ENCODE results near the gene MAP3K21. TPM values are rescaled to one million over a fixed set of nuclear protein-coding genes. Genes with fewer than 3 reads are reported as not detected.

The MAP3K21 gene
- 4.7 TPM for total RNA-seq

- DNase-seq (ENCODE audit: low spot score): no peak
Measured at GRCh38 chr1:233327651-233328141, at the start of gene MAP3K21. MAP3K21 (plus strand) TSS chr1:233327724; CDS start chr1:233328029, 305 bp downstream.

DNA sequence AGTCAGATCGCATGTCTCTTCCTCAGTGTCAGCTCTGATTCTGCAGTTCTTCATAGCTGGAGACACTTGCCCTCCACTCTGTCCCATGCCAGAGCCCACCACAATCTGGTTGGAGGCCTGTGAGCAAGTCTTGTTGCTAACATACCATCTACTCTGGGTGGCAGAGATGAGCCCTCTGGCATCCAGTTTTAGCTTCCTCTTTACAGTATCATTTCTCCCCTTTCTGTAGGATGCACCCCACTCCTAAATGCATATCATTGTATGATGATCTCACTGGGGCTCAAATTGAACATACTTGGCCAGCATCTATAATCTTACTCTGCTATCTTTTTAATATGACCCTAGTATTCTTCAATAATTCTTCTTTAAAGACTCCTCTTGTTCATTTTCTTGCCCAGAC lies 48.9 kb upstream of the MAP3K21 start:
- no peak for DNase-seq (ENCODE audit: low spot score)

DNA sequence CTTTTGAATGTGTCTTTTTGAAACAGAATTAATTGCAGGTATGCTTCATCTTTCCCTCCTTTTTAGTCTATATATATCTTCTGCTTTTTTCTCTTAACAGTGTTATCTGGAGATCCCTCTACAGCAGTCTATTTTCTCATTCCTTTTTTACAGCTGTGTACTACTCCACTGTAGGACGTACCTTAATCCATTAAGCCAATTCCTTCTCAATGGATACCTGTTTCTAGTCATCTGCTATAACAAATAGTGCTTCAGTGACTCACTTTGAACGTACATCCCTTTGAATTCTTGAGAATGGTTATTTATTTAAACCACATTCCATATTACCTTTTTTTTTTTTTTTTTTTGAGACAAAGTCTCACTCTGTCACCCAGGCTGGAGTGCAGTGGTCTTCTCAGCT lies 47.6 kb upstream of the MAP3K21 start:
- no peak for DNase-seq (ENCODE audit: low spot score)

DNA sequence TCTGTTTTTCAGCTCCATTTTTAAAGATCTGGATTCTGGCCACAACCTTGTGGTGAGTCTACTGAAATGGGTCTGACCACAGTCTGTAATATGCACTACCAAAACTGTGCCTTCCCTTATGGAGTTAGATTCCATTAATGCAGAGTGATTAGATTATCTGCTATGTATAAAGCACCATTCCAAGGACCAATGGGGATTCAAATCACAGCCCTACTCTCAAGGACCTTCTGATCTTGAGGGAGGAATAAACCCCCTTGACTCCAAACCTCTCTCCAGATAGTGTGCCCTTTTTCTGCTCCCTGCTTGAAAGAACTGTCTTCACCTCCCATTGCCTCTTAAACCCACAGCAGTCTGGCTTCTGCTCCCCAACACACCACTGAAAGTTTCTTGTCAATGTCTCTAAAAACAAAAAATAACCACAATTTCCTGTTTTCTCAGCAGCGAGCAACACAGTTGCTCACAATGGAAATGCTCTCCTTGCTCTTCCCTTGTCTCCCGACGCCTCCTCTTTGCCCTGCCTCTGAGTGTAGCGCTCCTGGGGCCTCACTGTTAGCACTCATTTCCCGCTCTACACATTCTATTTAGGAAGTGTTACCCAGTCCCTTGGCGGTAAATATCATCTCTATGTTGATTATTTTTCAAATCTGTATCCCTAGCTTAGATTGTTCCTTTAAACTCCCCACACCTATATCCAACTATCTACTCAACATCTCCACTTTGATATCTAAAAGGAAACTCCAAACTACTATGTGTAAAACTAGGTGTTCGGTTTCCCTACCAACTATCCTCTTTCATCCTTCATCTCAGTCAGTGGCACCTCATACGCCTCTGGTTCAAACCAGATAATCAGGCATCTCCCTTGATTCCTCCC lies 45.6 kb upstream of the MAP3K21 start:
- DNase-seq (ENCODE audit: low spot score): no peak

- DNase-seq (ENCODE audit: low spot score): no peak
Measured at GRCh38 chr1:233282582-233282886, 45.0 kb upstream of the MAP3K21 start.

DNA sequence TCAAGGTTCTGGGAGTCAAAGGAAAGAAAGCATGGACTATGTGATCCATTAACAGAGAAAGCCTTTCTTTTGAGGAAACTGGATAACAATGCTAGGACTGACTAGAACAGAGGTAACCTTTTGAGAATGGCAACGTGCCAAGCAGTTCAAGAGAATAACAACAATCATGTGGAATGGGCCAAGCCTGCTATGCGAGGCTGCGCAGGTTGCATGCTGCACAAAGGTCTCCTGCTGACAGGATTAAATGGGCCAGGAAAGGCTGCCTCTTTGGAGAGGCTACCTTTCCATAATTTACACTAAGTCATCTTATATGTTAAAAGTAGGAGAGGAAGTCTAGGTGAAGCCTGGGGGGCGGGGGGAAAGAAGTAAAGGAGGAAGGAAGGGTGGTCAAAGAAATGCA lies 37.8 kb upstream of the MAP3K21 start:
- peak; percentile 68 for DNase-seq (ENCODE audit: low spot score)

DNA sequence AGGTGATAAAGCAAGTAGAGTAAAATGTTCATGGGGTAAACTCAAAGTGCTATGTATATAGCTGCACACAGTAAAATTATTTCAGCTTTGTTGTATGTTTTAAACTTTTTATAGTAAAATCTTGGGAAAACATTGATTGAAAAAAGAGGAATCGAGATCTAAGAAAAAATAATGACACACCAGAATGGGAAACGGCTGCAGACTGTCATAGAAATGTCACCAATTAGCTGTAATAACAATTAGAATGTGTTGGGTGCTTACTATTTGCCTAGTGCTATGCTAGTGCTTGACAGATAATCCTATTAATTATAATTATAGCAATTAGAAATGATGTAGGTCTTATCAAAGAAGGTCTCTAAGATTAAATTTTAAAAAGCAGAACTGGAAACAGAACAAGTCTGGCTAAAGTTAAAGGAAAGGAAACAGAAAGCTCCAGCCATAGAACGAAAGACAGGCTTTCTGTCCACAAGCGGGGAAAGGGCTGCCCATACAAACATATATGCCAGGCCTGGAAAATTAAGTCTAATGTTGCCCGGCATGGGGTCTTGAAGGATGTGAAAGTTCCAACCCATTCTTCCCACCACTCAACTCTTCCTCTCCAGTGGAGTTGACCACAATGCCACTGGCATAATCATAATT lies 37.0 kb upstream of the MAP3K21 start:
- DNase-seq (ENCODE audit: low spot score): no peak

DNA sequence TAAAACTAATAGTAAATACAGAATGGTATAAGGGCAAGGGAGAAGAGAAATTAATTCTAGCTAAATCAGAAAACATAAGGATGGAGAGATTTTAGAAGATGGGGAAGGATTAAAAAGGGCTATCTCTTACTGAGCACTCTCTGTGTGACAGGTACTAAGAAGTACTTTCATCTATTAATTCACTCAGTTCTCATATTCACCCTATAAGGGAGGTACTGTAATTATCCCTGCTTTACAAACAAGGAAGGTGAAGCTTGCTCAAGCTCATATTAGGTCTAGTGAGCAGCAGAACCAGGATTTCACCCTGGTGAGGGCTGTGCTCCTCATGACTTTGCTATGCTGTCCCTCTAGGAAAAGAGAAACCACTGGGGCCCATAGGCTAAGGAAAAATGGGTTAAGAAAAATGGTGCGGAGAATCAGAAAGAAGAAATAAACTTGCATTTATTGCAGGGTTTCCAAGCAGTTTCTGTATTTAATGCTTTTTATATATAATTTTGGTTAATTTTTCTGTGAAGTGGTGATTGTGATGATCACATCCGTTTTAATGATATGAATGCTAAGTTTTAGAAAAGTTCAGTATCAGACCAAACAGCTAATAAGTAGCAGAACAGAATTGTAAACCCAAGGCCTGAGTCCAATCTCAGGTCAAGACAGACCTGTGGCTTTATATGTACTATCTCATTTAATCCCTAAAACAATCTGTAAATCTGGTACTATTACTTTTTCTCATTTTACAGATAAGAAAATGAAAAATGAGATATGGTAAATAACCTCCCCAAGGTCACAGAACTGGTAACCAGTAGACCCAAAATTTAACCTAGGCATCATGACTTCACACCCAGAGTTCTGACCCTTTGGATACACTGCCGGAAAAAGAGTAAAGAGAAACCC lies 33.7 kb upstream of the MAP3K21 start:
- DNase-seq (ENCODE audit: low spot score): no peak

- no peak for DNase-seq (ENCODE audit: low spot score)
Measured at GRCh38 chr1:233294913-233295236, 32.6 kb upstream of the MAP3K21 start.

- peak; percentile 77 for DNase-seq (ENCODE audit: low spot score)
Measured at GRCh38 chr1:233295237-233295974, 32.1 kb upstream of the MAP3K21 start, which contains the start of gene PCNX2. PCNX2 (minus strand) TSS chr1:233295725; CDS start chr1:233295478, 247 bp downstream.

GRCh38 chr1:233295975-233296322 lies 31.6 kb upstream of the MAP3K21 start:
- DNase-seq (ENCODE audit: low spot score): no peak

- DNase-seq (ENCODE audit: low spot score): no peak
Measured at GRCh38 chr1:233299450-233299849, 28.1 kb upstream of the MAP3K21 start.

- DNase-seq (ENCODE audit: low spot score): no peak
Measured at GRCh38 chr1:233300326-233300725, 27.2 kb upstream of the MAP3K21 start.

DNA sequence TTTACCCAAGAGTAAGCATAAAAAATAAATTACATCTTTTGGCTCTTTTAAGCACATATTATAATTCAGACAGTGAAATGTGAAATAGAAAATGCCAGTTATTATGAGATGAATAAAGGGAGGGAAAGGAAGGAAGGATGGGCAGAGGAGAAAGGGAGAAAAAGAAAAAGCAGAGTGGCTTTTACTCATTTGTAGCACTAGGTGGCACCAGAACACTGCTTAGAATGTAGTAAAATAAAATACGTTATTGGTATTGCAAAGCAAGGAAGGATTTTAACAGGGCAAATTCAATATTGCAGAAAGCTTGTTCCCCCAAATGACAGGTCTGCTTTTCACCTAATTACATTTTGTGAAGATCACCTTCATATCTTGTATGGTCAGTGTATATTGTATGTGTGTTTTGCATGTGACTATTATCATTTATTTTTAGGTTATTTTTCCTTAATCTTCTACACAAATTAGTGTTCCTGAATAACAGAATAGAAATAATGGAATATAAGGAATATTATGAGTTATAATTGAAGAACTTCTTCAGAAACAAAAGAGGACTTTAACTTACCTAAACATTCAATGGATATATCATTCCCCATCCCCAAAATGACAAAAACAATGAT lies 22.9 kb upstream of the MAP3K21 start:
- DNase-seq (ENCODE audit: low spot score): no peak

- DNase-seq (ENCODE audit: low spot score): no peak
Measured at GRCh38 chr1:233313434-233314155, 13.9 kb upstream of the MAP3K21 start.

- DNase-seq (ENCODE audit: low spot score): no peak
Measured at GRCh38 chr1:233315718-233316301, 11.7 kb upstream of the MAP3K21 start.

DNA sequence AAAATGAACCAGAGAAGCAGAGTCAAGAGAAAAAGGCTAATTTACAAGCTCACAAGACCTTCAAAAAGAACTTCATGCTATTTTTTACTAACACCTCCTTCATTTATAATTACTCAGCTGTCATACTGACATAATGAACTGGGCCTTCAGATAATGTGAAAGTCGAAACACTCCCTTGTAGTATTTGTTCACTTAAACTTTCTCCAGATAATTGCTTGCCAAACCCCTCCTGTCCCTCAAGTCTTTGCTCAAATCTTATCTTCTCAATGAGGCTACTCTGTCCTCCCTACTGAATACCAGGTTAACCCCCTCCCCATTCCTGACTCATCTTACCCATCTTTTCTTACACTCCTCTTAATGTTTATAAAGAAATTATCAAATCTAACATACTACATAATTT lies 11.1 kb upstream of the MAP3K21 start:
- DNase-seq (ENCODE audit: low spot score): no peak

DNA sequence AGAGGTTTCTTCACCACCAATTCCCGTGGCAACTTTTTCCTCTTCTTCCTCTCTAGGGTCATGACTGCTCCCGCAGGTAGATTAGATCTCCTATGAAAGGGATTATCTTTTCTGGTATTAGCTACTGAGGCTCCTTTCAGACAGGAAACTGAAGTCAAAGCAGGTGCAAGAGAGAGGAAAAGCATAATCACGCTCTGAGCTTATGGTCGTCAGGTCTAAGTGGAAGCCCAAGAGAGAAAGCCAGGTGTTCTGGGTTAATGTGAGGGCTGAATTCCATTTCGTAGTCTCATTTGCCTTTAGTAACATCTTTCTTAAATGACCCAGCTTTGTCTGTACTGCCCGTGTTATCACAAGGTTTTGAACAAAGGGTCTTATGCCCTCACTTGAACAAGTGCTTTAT lies 8.3 kb upstream of the MAP3K21 start:
- no peak for DNase-seq (ENCODE audit: low spot score)

DNA sequence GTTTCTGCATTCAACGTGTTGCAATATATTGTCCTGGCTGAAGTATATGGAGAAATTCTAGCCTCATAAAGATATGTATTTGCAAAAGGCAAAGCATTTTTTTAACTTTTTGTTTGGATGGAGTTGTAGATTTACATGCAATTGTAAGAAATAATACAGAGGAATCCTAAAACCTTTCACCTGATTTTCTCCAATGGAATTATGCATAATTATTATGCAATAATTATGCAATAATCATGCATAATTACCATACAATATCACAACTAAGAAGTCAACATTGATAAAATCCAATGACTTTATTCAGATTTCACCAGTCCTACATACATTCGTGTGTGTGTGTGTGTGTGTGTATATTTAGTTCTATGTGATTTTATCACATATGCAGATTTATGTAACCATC lies 7.5 kb upstream of the MAP3K21 start:
- DNase-seq (ENCODE audit: low spot score): no peak

- no peak for DNase-seq (ENCODE audit: low spot score)
Measured at GRCh38 chr1:233323718-233324117, 3.8 kb upstream of the MAP3K21 start.

Data from ureter (tissue), 1 donor.